Measurements from ENCODE around the gene METTL25. TPM values are rescaled to one million over a fixed set of nuclear protein-coding genes. Genes with fewer than 3 reads are reported as not detected.
"Not testable (repeated sequence)": the region's sequence is repeated elsewhere in the genome, so short reads cannot be mapped to it uniquely, and the experiment has no call there.

METTL25 gene
- total RNA-seq, 1 donor from 2014 or later: 8.8 TPM

- no peak for TF ChIP-seq CTCF (IDR thresholded peaks at IDR 0.05)
- H3K4me1 Mint-ChIP-seq (ENCODE audit: unreplicated experiment): peaks cover 30% of the 10 kb centered on the region
- no peak for DNase-seq (ENCODE audit: extremely low spot score, unreplicated experiment)
These were observed 989 bp upstream of the METTL25 start for GRCh38 chr12:82357340-82357739.

GRCh38 chr12:82357845-82358199, 507 bp upstream of the METTL25 start:
- H3K27me3 Mint-ChIP-seq (ENCODE audit: unreplicated experiment): no peaks in the 10 kb centered on the region
- H3K4me3 Mint-ChIP-seq (ENCODE audit: unreplicated experiment): peak overlapping the region; percentile 99
- no peak for DNase-seq (ENCODE audit: extremely low spot score, unreplicated experiment)
- peaks cover 17% of the 10 kb centered on the region for H3K36me3 Mint-ChIP-seq (ENCODE audit: unreplicated experiment)
- no peak for TF ChIP-seq CTCF (IDR thresholded peaks at IDR 0.05)
- peaks cover 30% of the 10 kb centered on the region for H3K4me1 Mint-ChIP-seq (ENCODE audit: unreplicated experiment)
- peak overlapping the region; percentile 99 for H3K27ac Mint-ChIP-seq (ENCODE audit: unreplicated experiment)
- no peaks in the 10 kb centered on the region for H3K9me3 Mint-ChIP-seq (ENCODE audit: unreplicated experiment)

More at GRCh38 chr12:82357340-82357739, 989 bp upstream of the METTL25 start:
- Mint-ChIP-seq H3K4me3 (ENCODE audit: unreplicated experiment) (peak overlapping the region; percentile 99), H3K9me3 (ENCODE audit: unreplicated experiment) (no peaks in the 10 kb centered on the region), H3K36me3 (ENCODE audit: unreplicated experiment) (peaks cover 17% of the 10 kb centered on the region), H3K27me3 (ENCODE audit: unreplicated experiment) (no peaks in the 10 kb centered on the region), H3K27ac (ENCODE audit: unreplicated experiment) (peak overlapping the region; percentile 99)

- Mint-ChIP-seq H3K4me3 (ENCODE audit: unreplicated experiment) (peak overlapping the region; percentile 99), H3K36me3 (ENCODE audit: unreplicated experiment) (peaks cover 17% of the 10 kb centered on the region), H3K27ac (ENCODE audit: unreplicated experiment) (peak overlapping the region; percentile 99), H3K9me3 (ENCODE audit: unreplicated experiment) (no peaks in the 10 kb centered on the region), H3K27me3 (ENCODE audit: unreplicated experiment) (no peaks in the 10 kb centered on the region), H3K4me1 (ENCODE audit: unreplicated experiment) (peaks cover 30% of the 10 kb centered on the region)
- DNase-seq (ENCODE audit: extremely low spot score, unreplicated experiment): no peak
- TF ChIP-seq CTCF (IDR thresholded peaks at IDR 0.05): no peak
These were observed 768 bp downstream of the METTL25 start for GRCh38 chr12:82359115-82359478.

GRCh38 chr12:82360834-82361233, 2.5 kb downstream of the METTL25 start:
- not testable (repeated sequence) for H3K27ac Mint-ChIP-seq (ENCODE audit: unreplicated experiment); H3K9me3 Mint-ChIP-seq (ENCODE audit: unreplicated experiment); H3K36me3 Mint-ChIP-seq (ENCODE audit: unreplicated experiment); H3K27me3 Mint-ChIP-seq (ENCODE audit: unreplicated experiment); H3K4me3 Mint-ChIP-seq (ENCODE audit: unreplicated experiment); DNase-seq (ENCODE audit: extremely low spot score, unreplicated experiment)
- peaks cover 30% of the 10 kb centered on the region for H3K4me1 Mint-ChIP-seq (ENCODE audit: unreplicated experiment)

- peaks cover 4% of the 10 kb centered on the region for H3K36me3 Mint-ChIP-seq (ENCODE audit: unreplicated experiment)
- H3K4me1 Mint-ChIP-seq (ENCODE audit: unreplicated experiment): peaks cover 28% of the 10 kb centered on the region
- DNase-seq (ENCODE audit: extremely low spot score, unreplicated experiment): no peak
- H3K27ac Mint-ChIP-seq (ENCODE audit: unreplicated experiment): no peak overlapping the region
- no peaks in the 10 kb centered on the region for H3K27me3 Mint-ChIP-seq (ENCODE audit: unreplicated experiment)
- H3K9me3 Mint-ChIP-seq (ENCODE audit: unreplicated experiment): no peaks in the 10 kb centered on the region
- TF ChIP-seq CTCF (IDR thresholded peaks at IDR 0.05): no peak
- no peak overlapping the region for H3K4me3 Mint-ChIP-seq (ENCODE audit: unreplicated experiment)
These were observed 3.2 kb downstream of the METTL25 start for GRCh38 chr12:82361461-82361915.

- H3K27ac Mint-ChIP-seq (ENCODE audit: unreplicated experiment): no peak overlapping the region
- no peak for TF ChIP-seq CTCF (IDR thresholded peaks at IDR 0.05)
- peaks cover 16% of the 10 kb centered on the region for H3K4me1 Mint-ChIP-seq (ENCODE audit: unreplicated experiment)
- H3K4me3 Mint-ChIP-seq (ENCODE audit: unreplicated experiment): no peak overlapping the region
- H3K27me3 Mint-ChIP-seq (ENCODE audit: unreplicated experiment): no peaks in the 10 kb centered on the region
- H3K36me3 Mint-ChIP-seq (ENCODE audit: unreplicated experiment): peaks cover 7% of the 10 kb centered on the region
- no peak for DNase-seq (ENCODE audit: extremely low spot score, unreplicated experiment)
- peaks cover 3% of the 10 kb centered on the region for H3K9me3 Mint-ChIP-seq (ENCODE audit: unreplicated experiment)
These were observed 5.7 kb downstream of the METTL25 start for GRCh38 chr12:82363990-82364389.

Data from osteocyte (in vitro differentiated cells).